Vagina (tissue), 2 donors: ENCODE results near the gene NFIX. TPM values are rescaled to one million over a fixed set of nuclear protein-coding genes. Genes with fewer than 3 reads are reported as not detected.

ENCODE experiments used
- DNase-seq, 2 donors: peaks; one replicate each; pipeline ENCODE4 v3.0.0-alpha.2; 2017; ENCODE audit errors: extremely low spot score in 2 of 2
- H3K27ac ChIP-seq: fragments of 200-600 bp; sonication (generic); one replicate; pipeline ENCODE4 v1.5.1; 2019
- H3K27me3 ChIP-seq: fragments of 200-600 bp; sonication (generic); one replicate; pipeline ENCODE4 v1.5.1; 2019
- H3K36me3 ChIP-seq, 2 donors: fragments of 200-600 bp; sonication (generic); one replicate each; pipeline ENCODE4 v1.5.1; 2017 to 2019
- H3K4me1 ChIP-seq: fragments of 200-600 bp; sonication (generic); one replicate; pipeline ENCODE4 v1.5.1; 2019
- H3K4me3 ChIP-seq, 2 donors: fragments of 200-600 bp; sonication (generic); 1 replicate in 1 of 2; 2 replicates in 1 of 2; pipeline ENCODE4 v1.5.1; 2016 to 2019
- H3K9me3 ChIP-seq: fragments of 200-600 bp; sonication (generic); one replicate; pipeline ENCODE4 v1.5.1; 2019
- CTCF ChIP-seq, 3 experiments: fragments of 450-650 bp in 2 of 3; fragments of 200-600 bp in 1 of 3; sonication (generic) in 1 of 3; IDR thresholded peaks; one replicate each; pipeline ENCODE4 v1.5.1; 2017 to 2019; ENCODE audit warnings: antibody characterized with exemption in 3 of 3, mild to moderate bottlenecking in 2 of 3, moderate library complexity in 2 of 3
- POLR2A ChIP-seq, 2 donors: fragments of 450-650 bp; IDR thresholded peaks; one replicate each; pipeline ENCODE4 v1.6.1; 2017; ENCODE audit warnings: antibody characterized with exemption in 2 of 2, mild to moderate bottlenecking in 2 of 2, moderate library complexity in 2 of 2
- POLR2AphosphoS5 ChIP-seq, 2 donors: sonication (generic); formaldehyde crosslinking; IDR thresholded peaks; one replicate each; pipeline ENCODE4 v1.9.0; 2017; ENCODE audit warnings: antibody characterized with exemption in 2 of 2, mild to moderate bottlenecking in 2 of 2, low read depth in 1 of 2; ENCODE audit not compliant: insufficient read depth in 1 of 2
- intact Hi-C: fragments of 100-400 bp; cut with DNase I; formaldehyde crosslinking; loops from one replicate; pipeline ENCODE4 v1.15.1; 2023
- total RNA-seq: library from RNA; depleted of rRNA; stranded (reverse); fragments of >200 nt; gene quantifications from one replicate; pipeline ENCODE4 v1.2.3, GENCODE V29; 2016

Gene NFIX
- total RNA-seq, 1 donor from 2014 or later, result 81.8 TPM

DNA sequence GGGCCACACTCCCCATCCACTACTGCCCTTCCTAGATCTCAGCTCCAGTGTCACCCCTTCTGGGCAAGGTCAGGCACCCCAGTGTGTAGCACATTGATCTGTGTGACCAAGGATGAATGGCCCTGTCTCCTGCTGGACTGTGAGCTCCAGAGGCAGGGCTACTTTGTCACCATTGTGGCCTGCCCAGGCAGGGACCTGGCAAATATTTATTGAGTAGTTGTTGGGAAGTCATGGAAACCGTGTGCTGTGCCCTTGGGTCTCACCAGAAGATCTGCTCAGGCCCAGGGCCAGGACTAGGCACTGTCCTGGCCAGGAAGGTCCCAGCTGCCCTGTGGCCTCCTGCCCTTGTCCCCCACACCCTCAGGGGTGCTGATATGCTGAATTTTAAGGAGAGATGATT, 133.3 kb downstream of the NFIX start:
- Histone ChIP-seq H3K27ac (no peak overlapping the region), H3K9me3 (no peaks in the 10 kb centered on the region), H3K27me3 (no peaks in the 10 kb centered on the region), H3K4me3 (no peak overlapping the region), H3K4me1 (no peaks in the 10 kb centered on the region), H3K36me3 (no peaks in the 10 kb centered on the region)
- intact Hi-C loops, result no loop called here
- no peak for DNase-seq
- TF ChIP-seq CTCF (IDR thresholded peaks at IDR 0.05), result no peak
- no peak for TF ChIP-seq POLR2AphosphoS5 (IDR thresholded peaks at IDR 0.05; ENCODE audit: insufficient read depth in 1 of 2, low read depth in 1 of 2)
- TF ChIP-seq POLR2A (IDR thresholded peaks at IDR 0.05), result no peak

- Histone ChIP-seq H3K36me3 (no peaks in the 10 kb centered on the region), H3K4me1 (no peaks in the 10 kb centered on the region), H3K9me3 (no peaks in the 10 kb centered on the region), H3K4me3 (no peak overlapping the region), H3K27me3 (no peaks in the 10 kb centered on the region), H3K27ac (no peak overlapping the region)
- TF ChIP-seq CTCF (IDR thresholded peaks at IDR 0.05) (no peak), POLR2AphosphoS5 (IDR thresholded peaks at IDR 0.05; ENCODE audit: insufficient read depth in 1 of 2, low read depth in 1 of 2) (no peak), POLR2A (IDR thresholded peaks at IDR 0.05) (no peak)
- intact Hi-C loops, result no loop called here
- no peak for DNase-seq
Observed at GRCh38 chr19:13129384-13129783, 134.1 kb downstream of the NFIX start.

GRCh38 chr19:13130886-13131490, 135.7 kb downstream of the NFIX start:
- H3K27ac ChIP-seq, result no peak overlapping the region

DNA sequence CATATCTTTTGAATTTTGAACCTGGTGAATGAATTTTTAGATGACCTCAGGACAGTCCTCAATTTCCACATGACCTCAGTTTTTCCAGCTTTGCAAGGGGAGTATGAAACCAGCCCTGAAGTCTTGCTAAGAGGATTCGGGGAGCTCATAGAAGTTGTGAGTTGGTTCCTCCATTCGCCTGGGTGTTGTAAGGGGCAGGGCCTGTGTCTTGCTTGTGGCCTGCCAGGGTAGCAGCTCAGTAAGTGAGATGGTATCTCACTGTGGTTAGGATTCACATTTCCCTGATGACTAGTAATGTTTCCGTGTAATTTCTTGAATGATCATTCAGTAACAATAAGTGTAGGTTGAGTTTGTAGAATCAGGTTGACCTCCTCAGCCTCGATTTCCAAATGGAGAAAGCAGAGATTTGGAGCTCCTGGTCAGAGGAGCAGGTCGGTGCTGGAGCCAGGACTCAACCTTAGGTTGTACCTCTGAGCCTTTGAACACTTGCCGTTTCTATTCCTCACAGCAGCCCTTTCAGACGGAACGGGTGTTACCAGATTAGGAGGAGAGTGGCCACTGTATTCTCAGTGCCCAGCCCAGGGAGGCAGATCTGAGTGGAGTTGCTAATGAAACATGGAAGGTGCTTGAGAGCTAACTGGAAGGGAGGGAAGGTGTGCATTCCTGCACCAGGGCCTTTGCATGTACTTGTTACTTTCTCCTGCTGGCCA, 137.4 kb downstream of the NFIX start:
- Histone ChIP-seq H3K36me3 (peaks cover 0 to 25% of the 10 kb centered on the region in 2 donors), H3K27me3 (no peaks in the 10 kb centered on the region), H3K4me1 (no peaks in the 10 kb centered on the region), H3K9me3 (no peaks in the 10 kb centered on the region), H3K4me3 (no peak overlapping the region), H3K27ac (no peak overlapping the region)
- no peak for TF ChIP-seq CTCF (IDR thresholded peaks at IDR 0.05)
- no peak for TF ChIP-seq POLR2A (IDR thresholded peaks at IDR 0.05)
- no peak for TF ChIP-seq POLR2AphosphoS5 (IDR thresholded peaks at IDR 0.05; ENCODE audit: insufficient read depth in 1 of 2, low read depth in 1 of 2)
- intact Hi-C loops, result no loop called here
- no peak for DNase-seq

More at GRCh38 chr19:13130886-13131490, 135.7 kb downstream of the NFIX start:
- Histone ChIP-seq H3K4me3 (no peak overlapping the region), H3K4me1 (no peaks in the 10 kb centered on the region), H3K9me3 (no peaks in the 10 kb centered on the region), H3K36me3 (peaks cover 0 to 9% of the 10 kb centered on the region in 2 donors), H3K27me3 (no peaks in the 10 kb centered on the region)
- DNase-seq, result no peak
- intact Hi-C loops, result no loop called here
- TF ChIP-seq CTCF (IDR thresholded peaks at IDR 0.05) (no peak), POLR2AphosphoS5 (IDR thresholded peaks at IDR 0.05; ENCODE audit: insufficient read depth in 1 of 2, low read depth in 1 of 2) (no peak), POLR2A (IDR thresholded peaks at IDR 0.05) (no peak)
